ENCODE results near the gene DNAJC3. TPM values are rescaled to one million over a fixed set of nuclear protein-coding genes. Genes with fewer than 3 reads are reported as not detected.
"Not testable (repeated sequence)": the region's sequence is repeated elsewhere in the genome, so short reads cannot be mapped to it uniquely, and the experiment has no call there.

DNAJC3 gene
- total RNA-seq, 1 donor from 2014 or later = 9.5 TPM

- TF ChIP-seq, protein P1, sequence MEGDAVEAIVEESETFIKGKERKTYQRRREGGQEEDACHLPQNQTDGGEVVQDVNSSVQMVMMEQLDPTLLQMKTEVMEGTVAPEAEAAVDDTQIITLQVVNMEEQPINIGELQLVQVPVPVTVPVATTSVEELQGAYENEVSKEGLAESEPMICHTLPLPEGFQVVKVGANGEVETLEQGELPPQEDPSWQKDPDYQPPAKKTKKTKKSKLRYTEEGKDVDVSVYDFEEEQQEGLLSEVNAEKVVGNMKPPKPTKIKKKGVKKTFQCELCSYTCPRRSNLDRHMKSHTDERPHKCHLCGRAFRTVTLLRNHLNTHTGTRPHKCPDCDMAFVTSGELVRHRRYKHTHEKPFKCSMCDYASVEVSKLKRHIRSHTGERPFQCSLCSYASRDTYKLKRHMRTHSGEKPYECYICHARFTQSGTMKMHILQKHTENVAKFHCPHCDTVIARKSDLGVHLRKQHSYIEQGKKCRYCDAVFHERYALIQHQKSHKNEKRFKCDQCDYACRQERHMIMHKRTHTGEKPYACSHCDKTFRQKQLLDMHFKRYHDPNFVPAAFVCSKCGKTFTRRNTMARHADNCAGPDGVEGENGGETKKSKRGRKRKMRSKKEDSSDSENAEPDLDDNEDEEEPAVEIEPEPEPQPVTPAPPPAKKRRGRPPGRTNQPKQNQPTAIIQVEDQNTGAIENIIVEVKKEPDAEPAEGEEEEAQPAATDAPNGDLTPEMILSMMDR (IDR thresholded peaks at IDR 0.05; ENCODE audit: partially characterized antibody, unreplicated experiment) = no peak
- H3K4me1 Mint-ChIP-seq (ENCODE audit: low read depth, unreplicated experiment) = no peaks in the 10 kb centered on the region
- no peaks in the 10 kb centered on the region for H3K27me3 Mint-ChIP-seq (ENCODE audit: unreplicated experiment)
- DNase-seq = no peak
- H3K27ac Mint-ChIP-seq (ENCODE audit: unreplicated experiment) = no peak overlapping the region
- H3K4me3 Mint-ChIP-seq (ENCODE audit: unreplicated experiment) = no peak overlapping the region
- H3K36me3 Mint-ChIP-seq (ENCODE audit: unreplicated experiment) = no peaks in the 10 kb centered on the region
- peaks cover 4% of the 10 kb centered on the region for H3K9me3 Mint-ChIP-seq (ENCODE audit: unreplicated experiment)
These were observed 102.6 kb downstream of the DNAJC3 start for GRCh38 chr13:95779522-95779921.

DNA sequence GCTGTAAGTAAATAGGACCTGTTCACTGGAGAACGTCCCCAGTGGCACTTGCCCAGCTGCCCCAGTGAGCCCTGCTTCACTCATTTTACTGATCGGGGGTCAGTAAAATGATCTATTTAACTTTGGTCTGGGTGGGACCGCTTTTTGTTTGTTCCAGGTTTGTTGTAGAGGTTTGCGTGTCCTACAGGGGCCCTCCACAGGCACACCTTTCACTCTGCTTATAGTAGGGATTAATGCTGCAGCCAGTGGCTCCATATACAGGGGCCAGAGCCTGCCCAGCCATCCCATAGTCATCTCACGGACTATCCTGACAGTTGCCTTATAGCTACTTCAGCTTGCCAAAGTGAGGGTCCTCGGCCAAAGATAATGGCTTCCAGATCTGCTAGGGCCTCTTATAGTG is 104.1 kb downstream of the DNAJC3 start:
- no peaks in the 10 kb centered on the region for H3K36me3 Mint-ChIP-seq (ENCODE audit: unreplicated experiment)
- H3K27me3 Mint-ChIP-seq (ENCODE audit: unreplicated experiment) = no peaks in the 10 kb centered on the region
- H3K4me3 Mint-ChIP-seq (ENCODE audit: unreplicated experiment) = no peak overlapping the region
- DNase-seq = no peak
- no peaks in the 10 kb centered on the region for H3K4me1 Mint-ChIP-seq (ENCODE audit: low read depth, unreplicated experiment)
- TF ChIP-seq, protein P1 (IDR thresholded peaks at IDR 0.05; ENCODE audit: partially characterized antibody, unreplicated experiment) = no peak
- peaks cover 4% of the 10 kb centered on the region for H3K9me3 Mint-ChIP-seq (ENCODE audit: unreplicated experiment)
- H3K27ac Mint-ChIP-seq (ENCODE audit: unreplicated experiment) = no peak overlapping the region

- not testable (repeated sequence) for DNase-seq; H3K27me3 Mint-ChIP-seq (ENCODE audit: unreplicated experiment); H3K27ac Mint-ChIP-seq (ENCODE audit: unreplicated experiment); H3K36me3 Mint-ChIP-seq (ENCODE audit: unreplicated experiment); H3K4me3 Mint-ChIP-seq (ENCODE audit: unreplicated experiment); H3K9me3 Mint-ChIP-seq (ENCODE audit: unreplicated experiment); H3K4me1 Mint-ChIP-seq (ENCODE audit: low read depth, unreplicated experiment)
These were observed 105.0 kb downstream of the DNAJC3 start for GRCh38 chr13:95781940-95782339.

DNA sequence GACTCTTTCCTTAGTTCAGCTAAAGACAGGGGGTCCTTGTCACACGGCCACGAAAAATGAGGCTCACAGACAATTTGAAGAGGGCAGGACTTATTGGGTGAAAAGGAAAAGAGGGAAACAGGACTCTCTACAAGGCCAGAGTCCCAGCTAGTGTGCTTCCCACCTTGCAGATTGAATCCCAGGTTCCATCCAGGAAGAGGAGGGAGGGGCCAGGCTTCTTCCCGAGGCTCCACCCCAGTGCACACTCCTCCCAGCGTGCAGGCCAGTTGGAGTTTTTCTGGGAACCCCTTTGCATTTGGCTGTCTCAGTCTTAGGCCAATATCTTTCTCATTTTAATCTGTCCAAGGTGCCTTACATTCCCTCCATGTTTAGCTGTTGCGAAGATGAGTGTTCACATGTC is 106.8 kb downstream of the DNAJC3 start:
- Mint-ChIP-seq H3K27ac (ENCODE audit: unreplicated experiment) (no peak overlapping the region), H3K27me3 (ENCODE audit: unreplicated experiment) (no peaks in the 10 kb centered on the region), H3K36me3 (ENCODE audit: unreplicated experiment) (no peaks in the 10 kb centered on the region), H3K4me1 (ENCODE audit: low read depth, unreplicated experiment) (no peaks in the 10 kb centered on the region), H3K4me3 (ENCODE audit: unreplicated experiment) (no peak overlapping the region), H3K9me3 (ENCODE audit: unreplicated experiment) (peaks cover 4% of the 10 kb centered on the region)
- TF ChIP-seq, protein P1 (IDR thresholded peaks at IDR 0.05; ENCODE audit: partially characterized antibody, unreplicated experiment) = no peak
- no peak for DNase-seq

- Mint-ChIP-seq H3K27me3 (ENCODE audit: unreplicated experiment) (peaks cover 2% of the 10 kb centered on the region), H3K27ac (ENCODE audit: unreplicated experiment) (no peak overlapping the region), H3K4me1 (ENCODE audit: low read depth, unreplicated experiment) (no peaks in the 10 kb centered on the region), H3K9me3 (ENCODE audit: unreplicated experiment) (peaks cover 5% of the 10 kb centered on the region), H3K36me3 (ENCODE audit: unreplicated experiment) (no peaks in the 10 kb centered on the region), H3K4me3 (ENCODE audit: unreplicated experiment) (no peak overlapping the region)
- TF ChIP-seq, protein P1 (IDR thresholded peaks at IDR 0.05; ENCODE audit: partially characterized antibody, unreplicated experiment) = no peak
- DNase-seq = no peak
These were observed 107.4 kb downstream of the DNAJC3 start for GRCh38 chr13:95784161-95784899.
